HepG2 (cell line): ENCODE results near the gene P2RX5. TPM values are rescaled to one million over a fixed set of nuclear protein-coding genes. Genes with fewer than 3 reads are reported as not detected.

ENCODE experiments used
- ATAC-seq: fragments of 200-7000 bp; cut with Tn5 transposase; 3 replicates; pipeline ENCODE4 v1.9.1; 2020; ENCODE audit warnings: mild to moderate bottlenecking, moderate library complexity
- BruUV-seq: library from RNA; stranded (reverse); fragments of 400-500 nt; replicated peaks from 2 replicates; lab custom pipeline; 2021; lab: Mats Ljungman, UMichigan
- CTCF ChIA-PET: fragments of 300-600 bp; formaldehyde crosslinking; extraction: SDS; loops from one replicate; lab custom pipeline; 2021; ENCODE audit warnings: low total read pairs, inconsistent platforms, low intra/inter-chr PET ratio; lab: Yijun Ruan, JAX
- POLR2A ChIA-PET: fragments of 350-600 bp; sonication (Branson Sonifier 250); formaldehyde crosslinking; loops from one replicate; lab custom pipeline; 2020; ENCODE audit warnings: antibody characterized with exemption, inconsistent platforms; lab: Yijun Ruan, JAX
- DNase-seq: peaks from one replicate; pipeline ENCODE4 v3.0.0-alpha.2; 2015; ENCODE audit warnings: low spot score
- FAIRE-seq: peaks from 3 replicates; lab custom pipeline; 2011; peaks lifted over from hg19 to GRCh38; lab: Jason Lieb, UNC
- H2AFZ ChIP-seq: one replicate; pipeline ENCODE4 v1.6.1; 2011; ENCODE audit warnings: low read length, inconsistent platforms
- H3K27ac ChIP-seq: fragments of 300-600 bp; 3 replicates; pipeline ENCODE4 v1.8.0; 2011; ENCODE audit warnings: mixed run types, mild to moderate bottlenecking, mixed read lengths, low read length, inconsistent platforms; ENCODE audit not compliant: insufficient read depth; ENCODE audit errors: extremely low read length
- H3K27me3 ChIP-seq, 2 experiments: fragments of 200-600 bp in 1 of 2; 2 replicates in 1 of 2; 3 replicates in 1 of 2; pipeline versions ENCODE4 v1.6.0 to v1.8.0; 2011; ENCODE audit warnings: low read length in 2 of 2, mild to moderate bottlenecking in 2 of 2, moderate library complexity in 2 of 2, inconsistent platforms in 1 of 2; ENCODE audit not compliant: insufficient read depth in 2 of 2, control insufficient read depth in 1 of 2
- H3K36me3 ChIP-seq, 2 experiments: fragments of 200-600 bp in 1 of 2; replicated peaks in 1 of 2; 2 replicates in 1 of 2; 3 replicates in 1 of 2; pipeline versions ENCODE4 v1.5.1 to v1.8.0; 2011; ENCODE audit warnings: low read length in 2 of 2, inconsistent platforms in 1 of 2; ENCODE audit not compliant: insufficient read depth in 2 of 2, control insufficient read depth in 1 of 2
- H3K4me1 ChIP-seq: 2 replicates; pipeline ENCODE4 v1.5.1; 2012; ENCODE audit warnings: low read length, inconsistent platforms; ENCODE audit not compliant: insufficient read depth
- H3K4me2 ChIP-seq: 2 replicates; pipeline ENCODE4 v1.6.0; 2011; ENCODE audit warnings: low read depth, low read length, inconsistent platforms
- H3K4me3 ChIP-seq, 3 experiments: fragments of 200-600 bp in 1 of 3; sonication (generic), shearing (Covaris generic) in 1 of 3; replicated peaks in 1 of 3; 2 replicates each; pipeline ENCODE4 v1.5.1; 2011 to 2016; ENCODE audit warnings: low read length in 3 of 3, inconsistent platforms in 2 of 3, low read depth in 2 of 3, mild to moderate bottlenecking in 2 of 3, control low read depth in 1 of 3, mixed read lengths in 1 of 3; ENCODE audit not compliant: insufficient read depth in 1 of 3
- H3K79me2 ChIP-seq: one replicate; pipeline ENCODE4 v1.6.1; 2011; ENCODE audit warnings: low read length, inconsistent platforms; ENCODE audit not compliant: insufficient read depth
- H3K9ac ChIP-seq: 2 replicates; pipeline ENCODE4 v1.6.0; 2011; ENCODE audit warnings: mild to moderate bottlenecking, low read depth, low read length, inconsistent platforms; ENCODE audit not compliant: insufficient read depth
- H3K9me3 ChIP-seq: 2 replicates; pipeline ENCODE4 v1.5.1; 2012; ENCODE audit warnings: mild to moderate bottlenecking, low read length
- H4K20me1 ChIP-seq: 2 replicates; pipeline ENCODE4 v1.6.0; 2011; ENCODE audit warnings: inconsistent platforms, mild to moderate bottlenecking, low read length, moderate library complexity; ENCODE audit not compliant: insufficient read depth
- FOXA3 ChIP-seq: IDR thresholded peaks from 2 replicates; pipeline ENCODE4 v1.6.1; 2016; ENCODE audit warnings: missing genetic modification reagents, missing compliant biosample characterization
- STAG1 ChIP-seq: sonication (generic); formaldehyde crosslinking; IDR thresholded peaks from 2 replicates; pipeline ENCODE4 v1.4.0; 2020; ENCODE audit warnings: missing genetic modification reagents
- ZC3H4 ChIP-seq: sonication (generic); formaldehyde crosslinking; IDR thresholded peaks from 2 replicates; pipeline ENCODE4 v1.4.0; 2020; ENCODE audit warnings: missing genetic modification reagents, borderline replicate concordance
- ZMAT3 ChIP-seq: sonication (generic); formaldehyde crosslinking; conservative IDR thresholded peaks from 2 replicates; pipeline ENCODE4 v1.7.0; 2021; ENCODE audit warnings: missing genetic modification reagents
- WGBS: methylation state at CpG from one replicate; pipeline ENCODE4 v1.1.6; 2017; ENCODE audit warnings: low lambda C conversion rate; 5-methylcytosine and 5-hydroxymethylcytosine counted together
- in situ Hi-C: cut with HindIII; loops from 2 replicates; pipeline ENCODE4 v1.10.0; 2017; ENCODE audit warnings: low pct_unique_long_range_greater_than_20kb; ENCODE audit not compliant: extremely low pct_ligation_motif_present
- intact Hi-C: fragments of 100-400 bp; cut with micrococcal nuclease; formaldehyde crosslinking; loops from one replicate; pipeline ENCODE4 v1.10.0; 2022; ENCODE audit not compliant: unreplicated experiment
- polyA plus RNA-seq, 8 experiments: library from polyadenylated mRNA; depleted of rRNA in 3 of 8; stranded (reverse) in 7 of 8; unstranded in 1 of 8; fragments of >200 nt; fragmentation: Illumina TruSeq in 4 of 8; extraction: Trizol in 4 of 8; gene quantifications; 2 replicates each; pipeline versions ENCODE4 v1.2.1 to v1.2.3, GENCODE V29; 2011 to 2016; ENCODE audit warnings: low read depth in 4 of 8, missing spikeins in 1 of 8, mixed read lengths in 1 of 8; ENCODE audit not compliant: insufficient read depth in 1 of 8
- total RNA-seq, 5 experiments: library from RNA; depleted of rRNA; stranded (reverse); fragments of >200 nt; fragmentation: Illumina TruSeq; extraction: Trizol; gene quantifications; 2 replicates each; pipeline ENCODE4 v1.2.3, GENCODE V29; 2016; ENCODE audit warnings: low read depth in 1 of 5
- TF ChIP-seq, protein P1 (sequence below): sonication (generic); formaldehyde crosslinking; IDR thresholded peaks from one replicate; pipeline ENCODE4 v1.5.1; 2020; ENCODE audit warnings: mild to moderate bottlenecking, missing genetic modification reagents; ENCODE audit errors: not compliant biosample characterization
- TF ChIP-seq, protein P2 (sequence below): sonication (generic); formaldehyde crosslinking; IDR thresholded peaks from 2 replicates; pipeline ENCODE4 v1.5.1; 2020; ENCODE audit warnings: mild to moderate bottlenecking, missing genetic modification reagents, borderline replicate concordance

Gene P2RX5
- total and polyA plus RNA-seq, 2 of the 13 experiments (the other 11 are each of a cell fraction or from before 2014, with no cell fraction given) = 0.95 to 1.7 TPM

DNA sequence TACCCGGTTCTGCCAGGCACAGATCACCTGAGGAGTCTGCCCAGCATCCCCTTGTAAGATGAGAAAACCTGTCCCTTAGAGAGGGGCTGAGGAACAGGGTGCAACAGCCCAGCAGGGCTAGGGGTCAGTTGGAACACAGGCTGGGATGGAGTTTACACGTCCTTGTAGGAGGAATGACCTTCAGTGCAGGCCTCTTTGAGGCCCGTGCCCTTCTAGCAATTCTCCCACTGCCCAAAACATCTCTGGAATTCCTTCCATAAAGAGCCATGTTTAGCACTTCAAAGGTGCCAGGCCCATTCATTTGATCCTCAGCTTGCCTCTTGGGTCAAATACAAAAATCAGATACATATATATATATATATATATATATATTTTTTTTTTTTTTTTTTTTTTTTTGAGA lies 54.9 kb downstream of the P2RX5 start:
- H3K27ac ChIP-seq = peak overlapping the region; percentile 46
- H3K36me3 ChIP-seq = 0 out of 5 replicates have a peak, but pooled peaks cover 2 to 5% of the 10 kb centered on the region in 2 experiments
- POLR2A ChIA-PET = no interaction called here
- no peak overlapping the region for H3K9ac ChIP-seq
- WGBS = 55% methylated on average over 3 of the region's 3 CpGs
- FAIRE-seq = no peak
- BruUV-seq = no TSS peak
- no peak overlapping the region for H2AFZ ChIP-seq
- in situ Hi-C loops (no loop called here), intact Hi-C loops (no loop called here)
- no peaks in the 10 kb centered on the region; a peak in 1 of 5 replicates for H3K27me3 ChIP-seq
- H4K20me1 ChIP-seq = no peaks in the 10 kb centered on the region
- no peak for TF ChIP-seq ZC3H4 (CRISPR knock-in tag)
- no peak for TF ChIP-seq STAG1 (CRISPR knock-in tag)
- TF ChIP-seq FOXA3 (CRISPR knock-in tag) = no peak
- TF ChIP-seq, protein P1, sequence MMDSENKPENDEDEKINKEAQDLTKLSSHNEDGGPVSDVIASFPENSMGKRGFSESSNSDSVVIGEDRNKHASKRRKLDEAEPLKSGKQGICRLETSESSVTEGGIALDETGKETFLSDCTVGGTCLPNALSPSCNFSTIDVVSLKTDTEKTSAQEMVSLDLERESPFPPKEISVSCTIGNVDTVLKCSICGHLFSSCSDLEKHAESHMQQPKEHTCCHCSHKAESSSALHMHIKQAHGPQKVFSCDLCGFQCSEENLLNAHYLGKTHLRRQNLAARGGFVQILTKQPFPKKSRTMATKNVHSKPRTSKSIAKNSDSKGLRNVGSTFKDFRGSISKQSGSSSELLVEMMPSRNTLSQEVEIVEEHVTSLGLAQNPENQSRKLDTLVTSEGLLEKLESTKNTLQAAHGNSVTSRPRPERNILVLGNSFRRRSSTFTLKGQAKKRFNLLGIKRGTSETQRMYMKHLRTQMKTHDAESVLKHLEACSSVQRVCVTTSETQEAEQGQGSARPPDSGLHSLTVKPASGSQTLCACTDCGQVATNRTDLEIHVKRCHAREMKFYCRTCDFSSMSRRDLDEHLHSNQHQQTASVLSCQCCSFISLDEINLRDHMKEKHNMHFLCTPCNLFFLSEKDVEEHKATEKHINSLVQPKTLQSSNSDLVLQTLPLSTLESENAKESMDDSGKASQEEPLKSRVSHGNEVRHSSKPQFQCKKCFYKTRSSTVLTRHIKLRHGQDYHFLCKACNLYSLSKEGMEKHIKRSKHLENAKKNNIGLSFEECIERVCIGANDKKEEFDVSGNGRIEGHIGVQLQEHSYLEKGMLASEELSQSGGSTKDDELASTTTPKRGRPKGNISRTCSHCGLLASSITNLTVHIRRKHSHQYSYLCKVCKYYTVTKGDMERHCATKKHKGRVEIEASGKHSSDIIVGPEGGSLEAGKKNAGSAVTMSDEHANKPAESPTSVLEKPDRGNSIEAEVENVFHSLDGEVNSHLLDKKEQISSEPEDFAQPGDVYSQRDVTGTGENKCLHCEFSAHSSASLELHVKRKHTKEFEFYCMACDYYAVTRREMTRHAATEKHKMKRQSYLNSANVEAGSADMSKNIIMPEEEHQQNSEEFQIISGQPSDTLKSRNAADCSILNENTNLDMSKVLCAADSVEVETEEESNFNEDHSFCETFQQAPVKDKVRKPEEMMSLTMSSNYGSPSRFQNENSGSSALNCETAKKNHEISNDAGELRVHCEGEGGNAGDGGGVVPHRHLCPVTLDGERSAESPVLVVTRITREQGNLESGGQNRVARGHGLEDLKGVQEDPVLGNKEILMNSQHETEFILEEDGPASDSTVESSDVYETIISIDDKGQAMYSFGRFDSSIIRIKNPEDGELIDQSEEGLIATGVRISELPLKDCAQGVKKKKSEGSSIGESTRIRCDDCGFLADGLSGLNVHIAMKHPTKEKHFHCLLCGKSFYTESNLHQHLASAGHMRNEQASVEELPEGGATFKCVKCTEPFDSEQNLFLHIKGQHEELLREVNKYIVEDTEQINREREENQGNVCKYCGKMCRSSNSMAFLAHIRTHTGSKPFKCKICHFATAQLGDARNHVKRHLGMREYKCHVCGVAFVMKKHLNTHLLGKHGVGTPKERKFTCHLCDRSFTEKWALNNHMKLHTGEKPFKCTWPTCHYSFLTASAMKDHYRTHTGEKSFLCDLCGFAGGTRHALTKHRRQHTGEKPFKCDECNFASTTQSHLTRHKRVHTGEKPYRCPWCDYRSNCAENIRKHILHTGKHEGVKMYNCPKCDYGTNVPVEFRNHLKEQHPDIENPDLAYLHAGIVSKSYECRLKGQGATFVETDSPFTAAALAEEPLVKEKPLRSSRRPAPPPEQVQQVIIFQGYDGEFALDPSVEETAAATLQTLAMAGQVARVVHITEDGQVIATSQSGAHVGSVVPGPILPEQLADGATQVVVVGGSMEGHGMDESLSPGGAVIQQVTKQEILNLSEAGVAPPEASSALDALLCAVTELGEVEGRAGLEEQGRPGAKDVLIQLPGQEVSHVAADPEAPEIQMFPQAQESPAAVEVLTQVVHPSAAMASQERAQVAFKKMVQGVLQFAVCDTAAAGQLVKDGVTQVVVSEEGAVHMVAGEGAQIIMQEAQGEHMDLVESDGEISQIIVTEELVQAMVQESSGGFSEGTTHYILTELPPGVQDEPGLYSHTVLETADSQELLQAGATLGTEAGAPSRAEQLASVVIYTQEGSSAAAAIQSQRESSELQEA (CRISPR knock-in tag) = no peak
- TF ChIP-seq, protein P2, sequence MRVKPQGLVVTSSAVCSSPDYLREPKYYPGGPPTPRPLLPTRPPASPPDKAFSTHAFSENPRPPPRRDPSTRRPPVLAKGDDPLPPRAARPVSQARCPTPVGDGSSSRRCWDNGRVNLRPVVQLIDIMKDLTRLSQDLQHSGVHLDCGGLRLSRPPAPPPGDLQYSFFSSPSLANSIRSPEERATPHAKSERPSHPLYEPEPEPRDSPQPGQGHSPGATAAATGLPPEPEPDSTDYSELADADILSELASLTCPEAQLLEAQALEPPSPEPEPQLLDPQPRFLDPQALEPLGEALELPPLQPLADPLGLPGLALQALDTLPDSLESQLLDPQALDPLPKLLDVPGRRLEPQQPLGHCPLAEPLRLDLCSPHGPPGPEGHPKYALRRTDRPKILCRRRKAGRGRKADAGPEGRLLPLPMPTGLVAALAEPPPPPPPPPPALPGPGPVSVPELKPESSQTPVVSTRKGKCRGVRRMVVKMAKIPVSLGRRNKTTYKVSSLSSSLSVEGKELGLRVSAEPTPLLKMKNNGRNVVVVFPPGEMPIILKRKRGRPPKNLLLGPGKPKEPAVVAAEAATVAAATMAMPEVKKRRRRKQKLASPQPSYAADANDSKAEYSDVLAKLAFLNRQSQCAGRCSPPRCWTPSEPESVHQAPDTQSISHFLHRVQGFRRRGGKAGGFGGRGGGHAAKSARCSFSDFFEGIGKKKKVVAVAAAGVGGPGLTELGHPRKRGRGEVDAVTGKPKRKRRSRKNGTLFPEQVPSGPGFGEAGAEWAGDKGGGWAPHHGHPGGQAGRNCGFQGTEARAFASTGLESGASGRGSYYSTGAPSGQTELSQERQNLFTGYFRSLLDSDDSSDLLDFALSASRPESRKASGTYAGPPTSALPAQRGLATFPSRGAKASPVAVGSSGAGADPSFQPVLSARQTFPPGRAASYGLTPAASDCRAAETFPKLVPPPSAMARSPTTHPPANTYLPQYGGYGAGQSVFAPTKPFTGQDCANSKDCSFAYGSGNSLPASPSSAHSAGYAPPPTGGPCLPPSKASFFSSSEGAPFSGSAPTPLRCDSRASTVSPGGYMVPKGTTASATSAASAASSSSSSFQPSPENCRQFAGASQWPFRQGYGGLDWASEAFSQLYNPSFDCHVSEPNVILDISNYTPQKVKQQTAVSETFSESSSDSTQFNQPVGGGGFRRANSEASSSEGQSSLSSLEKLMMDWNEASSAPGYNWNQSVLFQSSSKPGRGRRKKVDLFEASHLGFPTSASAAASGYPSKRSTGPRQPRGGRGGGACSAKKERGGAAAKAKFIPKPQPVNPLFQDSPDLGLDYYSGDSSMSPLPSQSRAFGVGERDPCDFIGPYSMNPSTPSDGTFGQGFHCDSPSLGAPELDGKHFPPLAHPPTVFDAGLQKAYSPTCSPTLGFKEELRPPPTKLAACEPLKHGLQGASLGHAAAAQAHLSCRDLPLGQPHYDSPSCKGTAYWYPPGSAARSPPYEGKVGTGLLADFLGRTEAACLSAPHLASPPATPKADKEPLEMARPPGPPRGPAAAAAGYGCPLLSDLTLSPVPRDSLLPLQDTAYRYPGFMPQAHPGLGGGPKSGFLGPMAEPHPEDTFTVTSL = no peak
- no peak for TF ChIP-seq ZMAT3 (CRISPR knock-in tag)
- no peak for DNase-seq
- peaks cover 41% of the 10 kb centered on the region for H3K4me1 ChIP-seq
- H3K79me2 ChIP-seq = peaks cover 4% of the 10 kb centered on the region
- ATAC-seq = no peak
- H3K4me3 ChIP-seq = no peak overlapping the region
- H3K4me2 ChIP-seq = no peak overlapping the region
- H3K9me3 ChIP-seq = no peaks in the 10 kb centered on the region
- CTCF ChIA-PET = no interaction called here
